Measurements from ENCODE around the gene NFATC4.

The NFATC4 gene

DNA sequence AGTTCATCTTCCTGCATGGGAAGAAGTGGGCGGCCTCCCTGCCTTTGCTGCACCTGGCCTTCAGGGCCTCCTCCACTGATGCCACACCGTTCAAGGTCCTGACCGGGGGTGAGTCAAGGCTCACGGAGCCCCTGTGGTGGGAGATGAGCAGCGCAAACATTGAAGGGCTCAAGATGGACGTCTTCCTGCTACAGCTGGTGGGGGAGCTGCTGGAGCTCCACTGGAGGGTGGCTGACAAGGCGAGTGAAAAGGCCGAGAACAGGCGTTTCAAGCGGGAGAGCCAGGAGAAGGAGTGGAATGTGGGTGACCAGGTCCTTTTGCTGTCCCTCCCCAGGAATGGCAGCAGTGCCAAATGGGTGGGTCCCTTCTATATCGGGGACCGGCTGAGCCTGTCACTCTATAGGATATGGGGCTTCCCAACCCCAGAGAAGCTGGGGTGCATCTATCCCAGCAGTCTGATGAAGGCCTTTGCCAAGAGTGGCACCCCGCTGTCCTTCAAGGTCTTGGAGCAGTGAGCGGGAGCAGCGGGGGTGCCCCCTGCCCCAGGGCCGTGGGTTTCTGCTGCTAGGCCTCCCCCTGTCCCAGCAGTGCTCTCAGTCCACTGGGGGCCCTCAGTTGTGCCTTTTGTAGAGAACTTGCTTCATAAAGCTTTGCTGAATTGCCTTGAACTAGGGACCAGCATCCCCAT lies 49.1 kb downstream of the NFATC4 start:
- in situ Hi-C loops (cut with MboI; ENCODE audit: low pct_unique_long_range_greater_than_20kb, low sequenced_read_pairs, unreplicated experiment) = no loop called here
- TF ChIP-seq CTCF (IDR thresholded peaks at IDR 0.05; ENCODE audit: extremely low read depth, insufficient read depth, missing control alignments) = no peak
- DNase-seq (ENCODE audit: low spot score) = no peak

- in situ Hi-C loops (cut with MboI; ENCODE audit: low pct_unique_long_range_greater_than_20kb, low sequenced_read_pairs, unreplicated experiment) = no loop called here
- TF ChIP-seq CTCF (IDR thresholded peaks at IDR 0.05; ENCODE audit: extremely low read depth, insufficient read depth, missing control alignments) = no peak
Measured at GRCh38 chr14:24417832-24418491, 50.0 kb downstream of the NFATC4 start.

DNA sequence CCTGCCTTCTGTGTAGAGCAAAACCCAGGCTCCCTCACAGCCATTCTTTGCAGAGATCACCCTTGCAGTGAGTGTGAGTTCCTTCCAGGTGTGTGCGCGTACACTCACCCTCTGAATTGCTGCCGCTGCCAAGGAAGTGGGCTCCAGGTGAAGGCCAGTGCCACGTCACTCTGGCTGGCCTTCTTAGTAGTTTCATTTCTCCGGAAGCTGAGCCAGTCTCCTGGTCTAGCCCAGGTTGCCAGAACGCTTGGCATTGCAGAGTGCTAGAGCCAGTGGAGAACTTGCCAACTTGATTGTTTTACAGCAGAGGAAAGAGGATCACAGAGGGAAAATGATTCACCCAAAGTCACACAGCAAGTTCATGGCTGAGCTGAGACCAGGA lies 50.5 kb downstream of the NFATC4 start:
- in situ Hi-C loops (cut with MboI; ENCODE audit: low pct_unique_long_range_greater_than_20kb, low sequenced_read_pairs, unreplicated experiment) = no loop called here
- no peak for TF ChIP-seq CTCF (IDR thresholded peaks at IDR 0.05; ENCODE audit: extremely low read depth, insufficient read depth, missing control alignments)
- DNase-seq (ENCODE audit: low spot score) = no peak

More at GRCh38 chr14:24417832-24418491, 50.0 kb downstream of the NFATC4 start:
- no peak for DNase-seq (ENCODE audit: low spot score)

- in situ Hi-C loops (cut with MboI; ENCODE audit: low pct_unique_long_range_greater_than_20kb, low sequenced_read_pairs, unreplicated experiment) = no loop called here
- DNase-seq (ENCODE audit: low spot score) = no peak
- TF ChIP-seq CTCF (IDR thresholded peaks at IDR 0.05; ENCODE audit: extremely low read depth, insufficient read depth, missing control alignments) = no peak
Measured at GRCh38 chr14:24422261-24422660, 54.3 kb downstream of the NFATC4 start.

- TF ChIP-seq CTCF (IDR thresholded peaks at IDR 0.05; ENCODE audit: extremely low read depth, insufficient read depth, missing control alignments) = no peak
- DNase-seq (ENCODE audit: low spot score) = no peak
- in situ Hi-C loops (cut with MboI; ENCODE audit: low pct_unique_long_range_greater_than_20kb, low sequenced_read_pairs, unreplicated experiment) = no loop called here
Measured at GRCh38 chr14:24422694-24423601, 55.0 kb downstream of the NFATC4 start.

- in situ Hi-C loops (cut with MboI; ENCODE audit: low pct_unique_long_range_greater_than_20kb, low sequenced_read_pairs, unreplicated experiment) = no loop called here
- no peak for TF ChIP-seq CTCF (IDR thresholded peaks at IDR 0.05; ENCODE audit: extremely low read depth, insufficient read depth, missing control alignments)
- no peak for DNase-seq (ENCODE audit: low spot score)
Measured at GRCh38 chr14:24425704-24426103, 57.7 kb downstream of the NFATC4 start.

Measured in GM13977 (cell line).